Ureter (tissue), 1 donor: ENCODE data around the gene MAGEB5. TPM values are rescaled to one million over a fixed set of nuclear protein-coding genes. Genes with fewer than 3 reads are reported as not detected.
"Not testable (repeated sequence)": the region's sequence is repeated elsewhere in the genome, so short reads cannot be mapped to it uniquely, and the experiment has no call there.

Experiments used
- DNase-seq: peaks from one replicate; pipeline ENCODE4 v3.0.0-alpha.2; 2020; ENCODE audit warnings: low spot score
- total RNA-seq: library from RNA; stranded (reverse); gene quantifications from one replicate; pipeline ENCODE4 v1.2.4, GENCODE V29; 2023
- donor health status: DM: yes; HTN: yes; CAD: no.

MAGEB5 gene, protein sequence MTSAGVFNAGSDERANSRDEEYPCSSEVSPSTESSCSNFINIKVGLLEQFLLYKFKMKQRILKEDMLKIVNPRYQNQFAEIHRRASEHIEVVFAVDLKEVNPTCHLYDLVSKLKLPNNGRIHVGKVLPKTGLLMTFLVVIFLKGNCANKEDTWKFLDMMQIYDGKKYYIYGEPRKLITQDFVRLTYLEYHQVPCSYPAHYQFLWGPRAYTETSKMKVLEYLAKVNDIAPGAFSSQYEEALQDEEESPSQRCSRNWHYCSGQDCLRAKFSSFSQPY
- total RNA-seq, result not detected

GRCh38 chrX:26215869-26216268 lies at the start of gene MAGEB5:
Gene MAGEB5 (plus strand): TSS chrX:26216169. CDS start chrX:26217302, 1,133 bp downstream.
- DNase-seq, result no peak

- DNase-seq, result no peak
Measured at GRCh38 chrX:26192204-26192603, 23.8 kb upstream of the MAGEB5 start, which contains the start of gene MAGEB6. Gene MAGEB6 (plus strand): TSS chrX:26192440. CDS start chrX:26193847, 1,407 bp downstream.

DNA sequence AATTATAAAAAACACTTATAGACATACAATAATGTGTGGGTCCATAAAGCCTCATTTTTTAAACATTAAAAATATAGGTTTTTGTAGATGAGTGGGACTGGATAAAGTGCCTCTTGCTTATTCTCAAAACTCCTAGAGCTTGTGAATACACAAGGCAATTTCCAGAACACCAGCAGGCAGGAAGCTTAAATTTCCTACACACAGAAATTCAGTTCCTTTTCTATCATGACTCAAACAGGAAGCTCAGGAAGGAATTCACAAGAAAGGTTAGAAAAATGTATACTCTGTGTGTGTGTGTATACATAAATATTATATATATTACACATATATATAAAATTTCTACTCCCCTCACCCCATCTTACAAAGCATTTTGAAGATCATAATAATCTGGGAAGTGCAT lies 12.4 kb upstream of the MAGEB5 start:
- no peak for DNase-seq

DNA sequence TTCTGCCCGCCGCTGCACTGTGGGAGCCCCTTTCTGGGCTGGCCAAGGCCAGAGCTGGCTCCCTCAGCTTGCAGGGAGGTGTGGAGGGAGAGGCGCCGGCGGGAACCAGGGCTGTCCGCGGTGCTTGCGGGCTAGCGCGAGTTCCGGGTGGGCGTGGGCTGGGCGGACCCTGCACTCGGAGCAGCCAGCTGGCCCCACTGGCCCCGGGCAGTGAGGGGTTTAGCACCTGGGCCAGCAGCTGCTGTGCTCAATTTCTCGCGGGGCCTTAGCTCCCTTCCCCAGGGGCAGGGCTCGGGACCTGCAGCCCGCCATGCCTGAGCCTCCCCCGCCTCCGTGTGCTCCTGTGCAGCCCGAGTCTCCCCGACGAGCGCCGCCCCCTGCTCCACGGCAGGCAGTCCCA lies 11.3 kb upstream of the MAGEB5 start:
- not testable (repeated sequence) for DNase-seq

DNA sequence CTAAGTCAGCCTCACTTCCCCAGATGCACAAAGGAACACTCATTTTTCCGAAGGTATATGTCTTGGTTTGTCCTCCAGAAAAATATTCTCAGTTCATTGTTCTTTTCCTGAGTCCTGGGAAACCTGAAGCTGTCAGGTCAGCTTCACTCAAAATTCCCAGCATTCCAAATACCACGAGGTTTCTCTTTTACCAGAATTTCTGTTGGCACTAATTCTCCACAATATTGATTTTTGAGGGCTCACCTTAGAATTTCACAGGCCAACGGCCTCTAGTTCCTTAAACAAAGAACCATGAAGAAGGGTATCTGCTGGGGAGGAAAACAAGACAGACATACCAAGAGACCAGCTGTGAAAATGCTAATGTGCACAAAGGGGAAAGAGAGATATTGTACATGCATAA lies 8.0 kb upstream of the MAGEB5 start:
- DNase-seq, result no peak

- no peak for DNase-seq
Measured at GRCh38 chrX:26219351-26219750, 3.4 kb downstream of the MAGEB5 start.

- DNase-seq, result no peak
Measured at GRCh38 chrX:26234177-26234576, 18.2 kb downstream of the MAGEB5 start.

DNA sequence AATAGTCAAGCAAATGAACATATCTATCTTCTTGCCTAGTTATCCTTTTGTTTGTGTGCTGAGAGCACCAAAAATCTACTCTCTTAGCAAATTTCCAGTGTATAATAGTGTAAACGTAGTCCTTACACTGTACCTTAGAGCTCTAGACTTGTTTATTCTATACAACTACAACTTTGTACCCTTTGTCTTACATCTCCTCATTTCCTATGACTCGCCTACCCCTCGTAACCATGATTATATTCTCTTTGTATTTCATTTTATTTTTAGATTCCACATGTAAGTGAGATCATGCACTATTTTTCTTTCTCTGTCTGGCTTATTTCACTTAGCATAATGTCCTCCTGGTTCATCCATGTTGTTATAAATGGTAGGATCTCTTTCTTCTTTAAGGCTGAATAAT lies 37.6 kb downstream of the MAGEB5 start:
- no peak for DNase-seq

- no peak for DNase-seq
Measured at GRCh38 chrX:26254436-26254835, 38.5 kb downstream of the MAGEB5 start.

- no peak for DNase-seq
Measured at GRCh38 chrX:26262121-26262523, 46.2 kb downstream of the MAGEB5 start.

Other genes with a start within 250 kb of the MAGEB5 start
- gene MAGEB18, start 77.8 kb upstream of the MAGEB5 start, total RNA-seq, result not detected
- not detected for gene MAGEB6B, start 55.6 kb upstream of the MAGEB5 start, total RNA-seq
- gene MAGEB6, start 23.7 kb upstream of the MAGEB5 start, total RNA-seq, result not detected